B cell (primary cell): ENCODE results near the gene LIFR. TPM values are rescaled to one million over a fixed set of nuclear protein-coding genes. Genes with fewer than 3 reads are reported as not detected.

Experiments
- ATAC-seq: fragments of 200-7000 bp; cut with Tn5 transposase; one replicate; pipeline ENCODE4 v1.10.0; 2021; ENCODE audit warnings: low read depth, mild to moderate bottlenecking, moderate number of reproducible peaks, moderate library complexity
- CTCF ChIA-PET: fragments of 350-600 bp; sonication (Branson Sonifier 250); formaldehyde crosslinking; loops from one replicate; lab custom pipeline; 2021; ENCODE audit warnings: antibody characterized with exemption, inconsistent platforms; lab: Charles Lee
- POLR2A ChIA-PET: fragments of 350-600 bp; sonication (Branson Sonifier 250); formaldehyde crosslinking; loops from one replicate; lab custom pipeline; 2021; ENCODE audit warnings: antibody characterized with exemption; lab: Charles Lee
- DNase-seq: peaks from one replicate; pipeline ENCODE4 v3.0.0; 2013
- H2AFZ ChIP-seq: 2 replicates; pipeline ENCODE4 v1.6.1; 2012; ENCODE audit warnings: mild to moderate bottlenecking, low read depth, low read length; ENCODE audit not compliant: insufficient read depth, poor library complexity, severe bottlenecking
- H3K27ac ChIP-seq, 2 donors: 1 replicate in 1 of 2; 2 replicates in 1 of 2; pipeline ENCODE4 v1.5.1; 2012 to 2013; ENCODE audit warnings: low read length in 2 of 2, mild to moderate bottlenecking in 2 of 2, moderate library complexity in 1 of 2
- H3K27me3 ChIP-seq, 4 experiments: fragments of 200-600 bp in 1 of 4; sonication (generic) in 1 of 4; replicated peaks in 1 of 4; 1 replicate in 2 of 4; 2 replicates in 2 of 4; pipeline versions ENCODE4 v1.6.1 to v1.7.0; 2013 to 2016; ENCODE audit warnings: low read length in 3 of 4, mild to moderate bottlenecking in 2 of 4, mixed read lengths in 1 of 4, moderate library complexity in 1 of 4; ENCODE audit not compliant: insufficient read depth in 4 of 4, control insufficient read depth in 3 of 4; ENCODE audit errors: control extremely low read depth in 1 of 4
- H3K36me3 ChIP-seq, 2 experiments: replicated peaks in 1 of 2; 1 replicate in 1 of 2; 2 replicates in 1 of 2; pipeline versions ENCODE4 v1.6.1 to v1.7.1; 2013; ENCODE audit warnings: low read length in 1 of 2; ENCODE audit not compliant: insufficient read depth in 2 of 2, control insufficient read depth in 1 of 2; ENCODE audit errors: control extremely low read depth in 1 of 2, extremely low read depth in 1 of 2
- H3K4me1 ChIP-seq, 2 donors: fragments of 200-600 bp in 1 of 2; sonication (generic) in 1 of 2; 1 replicate in 1 of 2; 2 replicates in 1 of 2; pipeline versions ENCODE4 v1.5.1 to v1.6.1; 2013 to 2017; ENCODE audit warnings: low read length in 2 of 2; ENCODE audit not compliant: control insufficient read depth in 2 of 2, insufficient read depth in 2 of 2
- H3K4me2 ChIP-seq: replicated peaks from 2 replicates; pipeline ENCODE3; 2012; ENCODE audit warnings: mild to moderate bottlenecking, low read depth, low read length; ENCODE audit not compliant: poor library complexity, severe bottlenecking
- H3K4me3 ChIP-seq, 5 experiments: fragments of 200-600 bp in 1 of 5; sonication (generic) in 1 of 5; 1 replicate in 3 of 5; 2 replicates in 2 of 5; pipeline versions ENCODE4 v1.5.1 to v1.7.0; 2011 to 2016; ENCODE audit warnings: low read length in 4 of 5, mild to moderate bottlenecking in 4 of 5, low read depth in 2 of 5, control low read depth in 1 of 5, moderate library complexity in 1 of 5; ENCODE audit not compliant: insufficient read depth in 1 of 5; ENCODE audit errors: control extremely low read depth in 1 of 5, extremely low read depth in 1 of 5
- H3K79me2 ChIP-seq: fragments of 200-600 bp; sonication (generic); one replicate; pipeline ENCODE4 v1.6.0; 2016; ENCODE audit warnings: low read length; ENCODE audit not compliant: control insufficient read depth, insufficient read depth
- H3K9ac ChIP-seq: fragments of 200-600 bp; sonication (generic); 2 replicates; pipeline ENCODE4 v1.6.1; 2017; ENCODE audit warnings: mild to moderate bottlenecking, low read length, moderate library complexity
- H3K9me3 ChIP-seq, 3 donors: one replicate each; pipeline versions ENCODE4 v1.6.1 to v1.7.1; 2013; ENCODE audit warnings: low read length in 2 of 3; ENCODE audit not compliant: control insufficient read depth in 2 of 3, insufficient read depth in 1 of 3; ENCODE audit errors: control extremely low read depth in 1 of 3
- H4K20me1 ChIP-seq: 2 replicates; pipeline ENCODE4 v1.6.0; 2012; ENCODE audit warnings: mild to moderate bottlenecking, low read length; ENCODE audit not compliant: insufficient read depth, control insufficient read depth, poor library complexity, severe bottlenecking
- H3K27ac Mint-ChIP-seq: one replicate; pipeline ENCODE4 v1.8.0; 2021; ENCODE audit warnings: mixed read lengths
- H3K27me3 Mint-ChIP-seq: one replicate; pipeline ENCODE4 v1.8.0; 2021; ENCODE audit warnings: mixed read lengths
- H3K4me1 Mint-ChIP-seq: one replicate; pipeline ENCODE4 v1.8.0; 2021; ENCODE audit warnings: mixed read lengths
- H3K4me3 Mint-ChIP-seq: one replicate; pipeline ENCODE4 v1.8.0; 2021; ENCODE audit warnings: mixed read lengths
- H3K9me3 Mint-ChIP-seq: one replicate; pipeline ENCODE4 v1.8.0; 2022; ENCODE audit warnings: mixed read lengths; ENCODE audit not compliant: insufficient read depth
- CTCF ChIP-seq: fragments of 200-600 bp; IDR thresholded peaks from one replicate; pipeline ENCODE4 v1.8.0; 2022; ENCODE audit warnings: antibody characterized with exemption, mild to moderate bottlenecking
- EZH2 ChIP-seq: IDR thresholded peaks from 2 replicates; pipeline ENCODE4 v1.6.1; 2012; ENCODE audit warnings: borderline replicate concordance, low read depth, mild to moderate bottlenecking, moderate library complexity, low read length; ENCODE audit not compliant: insufficient read depth, poor library complexity, severe bottlenecking
- WGBS: methylation state at CpG from one replicate; pipeline ENCODE4 v1.1.5; 2013; ENCODE audit warnings: missing lambda C conversion rate; ENCODE audit not compliant: insufficient coverage; 5-methylcytosine and 5-hydroxymethylcytosine counted together
- intact Hi-C: fragments of 100-400 bp; cut with micrococcal nuclease; formaldehyde crosslinking; loops from one replicate; pipeline ENCODE4 v1.10.0; 2022
- polyA plus RNA-seq: library from polyadenylated mRNA; depleted of rRNA; stranded (reverse); fragments of >200 nt; gene quantifications from 2 replicates; pipeline ENCODE4 v1.2.3, GENCODE V29; 2012
- total RNA-seq, 2 donors: library from RNA; stranded (reverse); fragments of 120-200 nt in 1 of 2; gene quantifications; 1 replicate in 1 of 2; 2 replicates in 1 of 2; pipeline versions ENCODE4 v1.2.3 to v1.2.4, GENCODE V29; 2013 to 2022

Gene LIFR
- total and polyA plus RNA-seq, 2 donors (not counting 1 experiment from before 2014, with no cell fraction given), result not detected

GRCh38 chr5:38453921-38454320 is 102.5 kb downstream of the LIFR start:
- ATAC-seq (no peak), DNase-seq (no peak)
- Histone ChIP-seq H3K27me3 (peaks cover 1 to 67% (median 51%) of the 10 kb centered on the region in 4 experiments), H3K27ac (no peak overlapping the region), H3K4me1 (peaks cover 17 to 23% of the 10 kb centered on the region in 2 donors), H3K4me3 (no peak overlapping the region), H3K9me3 (peaks cover 4 to 64% (median 27%) of the 10 kb centered on the region in 3 donors), H4K20me1 (no peaks in the 10 kb centered on the region), H3K79me2 (no peaks in the 10 kb centered on the region), H3K9ac (no peak overlapping the region), H3K4me2 (no peak overlapping the region), H3K36me3 (no peaks in the 10 kb centered on the region), H2AFZ (no peak overlapping the region)
- Mint-ChIP-seq H3K27ac (peak overlapping the region; percentile 20), H3K4me1 (peaks cover 11% of the 10 kb centered on the region), H3K9me3 (peaks cover 6% of the 10 kb centered on the region), H3K27me3 (peaks cover 63% of the 10 kb centered on the region), H3K4me3 (no peak overlapping the region)
- WGBS, result 69% methylated on average over 10 of the region's 11 CpGs
- intact Hi-C loops, result no loop called here
- TF ChIP-seq CTCF, result no peak
- TF ChIP-seq EZH2, result no peak
- ChIA-PET POLR2A (no interaction called here), CTCF (interaction anchor here (1.1 to 5.4 kb wide), 2 partner anchors 13 to 627 kb away, joined by 3 to 31 read pairs; no protein-coding TSS in a partner anchor)

GRCh38 chr5:38453506-38453905 is 102.9 kb downstream of the LIFR start:
- peaks cover 65% of the 10 kb centered on the region for H3K27me3 Mint-ChIP-seq
- ChIA-PET CTCF (interaction anchor here (1.1 to 5.4 kb wide), 2 partner anchors 12 to 627 kb away, joined by 3 to 31 read pairs; no protein-coding TSS in a partner anchor), POLR2A (no interaction called here)
- H3K27ac Mint-ChIP-seq, result no peak overlapping the region
- H2AFZ ChIP-seq, result no peak overlapping the region
- H3K4me2 ChIP-seq, result no peak overlapping the region
- H3K9ac ChIP-seq, result no peak overlapping the region
- H3K4me1 Mint-ChIP-seq, result peaks cover 11% of the 10 kb centered on the region
- H4K20me1 ChIP-seq, result no peaks in the 10 kb centered on the region
- H3K4me3 Mint-ChIP-seq, result no peak overlapping the region
- TF ChIP-seq CTCF (no peak), EZH2 (no peak)
- H3K4me3 ChIP-seq, result no peak overlapping the region
- peaks cover 1 to 67% (median 55%) of the 10 kb centered on the region in 4 experiments for H3K27me3 ChIP-seq
- 0% methylated on average over 1 of the region's 3 CpGs for WGBS
- intact Hi-C loops, result no loop called here
- peaks cover 17 to 23% of the 10 kb centered on the region in 2 donors for H3K4me1 ChIP-seq
- peaks cover 4 to 64% (median 27%) of the 10 kb centered on the region in 3 donors for H3K9me3 ChIP-seq
- no peaks in the 10 kb centered on the region for H3K36me3 ChIP-seq
- ATAC-seq, result peak; percentile 77
- H3K27ac ChIP-seq, result no peak overlapping the region
- peaks cover 6% of the 10 kb centered on the region for H3K9me3 Mint-ChIP-seq
- DNase-seq, result peak; percentile 67
- H3K79me2 ChIP-seq, result no peaks in the 10 kb centered on the region
